SH-SY5Y (cell line): Measurements from ENCODE around the gene E2F1.

Experiments
- GATA2 ChIP-seq: IDR thresholded peaks from 2 replicates; pipeline ENCODE4 v1.6.1; 2011; ENCODE audit warnings: mild to moderate bottlenecking, low read depth, low read length
- GATA3 ChIP-seq: IDR thresholded peaks from 2 replicates; pipeline ENCODE4 v1.6.1; 2011; ENCODE audit warnings: low read depth, mild to moderate bottlenecking, low read length, moderate library complexity

DNA sequence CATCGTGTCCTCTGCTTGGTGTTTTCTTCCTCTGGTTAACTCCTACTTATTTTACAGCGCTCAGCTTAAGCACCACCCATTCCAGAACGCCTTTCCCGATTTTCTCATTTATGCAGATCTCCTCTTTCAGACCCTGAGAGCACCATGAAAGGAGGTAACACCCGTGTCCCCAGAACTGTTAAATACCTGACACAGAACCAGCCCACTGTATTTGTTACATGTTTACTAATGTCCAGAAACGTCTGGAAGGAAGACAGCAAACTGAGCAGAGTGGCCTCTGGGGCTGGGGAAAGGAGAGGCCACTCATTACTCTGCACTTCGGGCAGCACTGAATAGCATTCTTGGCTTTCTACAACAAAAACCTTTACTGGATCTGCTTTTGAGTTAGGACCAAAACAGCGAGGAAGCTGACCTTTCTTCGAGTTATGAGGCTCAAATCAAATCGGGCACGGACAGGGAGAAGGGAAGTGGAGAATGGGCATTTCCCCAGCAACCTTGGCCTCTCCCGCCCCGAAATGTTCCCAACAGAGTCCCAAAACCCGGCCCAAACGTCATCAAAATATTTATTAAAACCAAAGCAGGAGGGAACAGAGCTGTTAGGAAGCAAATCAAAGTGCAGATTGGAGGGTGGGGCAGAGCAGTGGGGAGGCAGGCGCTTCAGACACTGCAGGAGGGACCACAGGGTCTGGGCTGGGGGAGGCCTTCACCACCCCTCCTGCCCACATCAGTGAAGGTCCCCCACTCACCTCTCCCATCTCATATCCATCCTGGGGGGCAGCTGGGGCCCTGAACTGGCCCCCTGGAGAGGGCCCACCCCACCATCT lies 10.8 kb downstream of the E2F1 start:
- TF ChIP-seq GATA2 = no peak
- TF ChIP-seq GATA3 = no peak
